Fibroblast of pulmonary artery (primary cell): Measurements from ENCODE around the gene SYT2.

Experiments
- DNase-seq: peaks from one replicate; pipeline ENCODE4 v3.0.0-alpha.2; 2010; ENCODE audit warnings: low read depth
- H3K4me3 ChIP-seq: replicated peaks from 2 replicates; pipeline ENCODE4 v1.5.1; 2011; ENCODE audit warnings: low read depth, mild to moderate bottlenecking, control low read depth, low read length, moderate library complexity
- CTCF ChIP-seq: IDR thresholded peaks from 2 replicates; pipeline ENCODE4 v1.5.1; 2011; ENCODE audit warnings: mild to moderate bottlenecking, control low read depth, low read length, inconsistent platforms; ENCODE audit errors: missing control alignments

The SYT2 gene

GRCh38 chr1:202658251-202658759 lies 51.9 kb downstream of the SYT2 start:
- no peak for TF ChIP-seq CTCF
- no peak overlapping the region for H3K4me3 ChIP-seq
- DNase-seq: no peak

- peak; percentile 39 for TF ChIP-seq CTCF
- H3K4me3 ChIP-seq: no peak overlapping the region
- DNase-seq: peak; percentile 60
Measured at GRCh38 chr1:202656951-202657646, 53.2 kb downstream of the SYT2 start.

GRCh38 chr1:202656057-202656456 lies 54.2 kb downstream of the SYT2 start:
- no peak overlapping the region for H3K4me3 ChIP-seq
- peak; percentile 18 for TF ChIP-seq CTCF
- DNase-seq: peak; percentile 12

- no peak overlapping the region for H3K4me3 ChIP-seq
- no peak for DNase-seq
- no peak for TF ChIP-seq CTCF
Measured at GRCh38 chr1:202654079-202654478, 56.2 kb downstream of the SYT2 start.

GRCh38 chr1:202649553-202650392 lies 60.5 kb downstream of the SYT2 start:
- no peak for DNase-seq
- no peak for TF ChIP-seq CTCF

GRCh38 chr1:202648605-202649226 lies 61.5 kb downstream of the SYT2 start:
- no peak for DNase-seq
- H3K4me3 ChIP-seq: no peak overlapping the region
- TF ChIP-seq CTCF: no peak

More at GRCh38 chr1:202649553-202650392, 60.5 kb downstream of the SYT2 start:
- no peak overlapping the region for H3K4me3 ChIP-seq
